ENCODE results near the gene HIPK1. TPM values are rescaled to one million over a fixed set of nuclear protein-coding genes. Genes with fewer than 3 reads are reported as not detected.

Gene HIPK1
- total RNA-seq, 2 experiments from 2014 or later = 42.2 to 50.3 TPM

- CTCF ChIA-PET = interaction anchor here (0.6 to 1.5 kb wide), 2 partner anchors 16 to 235 kb away, joined by 3 read pairs; no protein-coding TSS in a partner anchor
- intact Hi-C loops (cut with DNase I, micrococcal nuclease) = no loop called here
- POLR2A ChIA-PET = no interaction called here
- Mint-ChIP-seq H3K36me3 (ENCODE audit: low read depth) (no peaks in the 10 kb centered on the region), H3K4me3 (no peak overlapping the region), H3K4me1 (peaks cover 19% of the 10 kb centered on the region), H3K27ac (no peak overlapping the region), H3K27me3 (no peaks in the 10 kb centered on the region), H3K9me3 (ENCODE audit: low read depth) (no peaks in the 10 kb centered on the region)
- ATAC-seq = no peak
- no peak for DNase-seq
Measured at GRCh38 chr1:113981962-113982931, 53.1 kb downstream of the HIPK1 start.

- DNase-seq (no peak), ATAC-seq (no peak)
- Mint-ChIP-seq H3K4me1 (peaks cover 15% of the 10 kb centered on the region), H3K9me3 (ENCODE audit: low read depth) (no peaks in the 10 kb centered on the region), H3K27me3 (no peaks in the 10 kb centered on the region), H3K36me3 (ENCODE audit: low read depth) (no peaks in the 10 kb centered on the region), H3K4me3 (no peak overlapping the region), H3K27ac (no peak overlapping the region)
- POLR2A ChIA-PET = no interaction called here
- CTCF ChIA-PET = no interaction called here
- intact Hi-C loops (cut with DNase I, micrococcal nuclease) = no loop called here
Measured at GRCh38 chr1:113982949-113983348, 53.8 kb downstream of the HIPK1 start.

- Mint-ChIP-seq H3K4me1 (peaks cover 10% of the 10 kb centered on the region), H3K27me3 (no peaks in the 10 kb centered on the region), H3K9me3 (ENCODE audit: low read depth) (no peaks in the 10 kb centered on the region), H3K4me3 (no peak overlapping the region), H3K27ac (no peak overlapping the region), H3K36me3 (ENCODE audit: low read depth) (no peaks in the 10 kb centered on the region)
- intact Hi-C loops (cut with DNase I, micrococcal nuclease) = no loop called here
- POLR2A ChIA-PET = interaction anchor here (0.6 kb wide), 1 partner anchor 11 kb away, joined by 3 read pairs; no protein-coding TSS in a partner anchor
- CTCF ChIA-PET = no interaction called here
- ATAC-seq (no peak), DNase-seq (no peak)
Measured at GRCh38 chr1:113983391-113983790, 54.3 kb downstream of the HIPK1 start.

- ChIA-PET POLR2A (interaction anchor here (0.6 kb wide), 1 partner anchor 12 kb away, joined by 3 read pairs; no protein-coding TSS in a partner anchor), CTCF (interaction anchor here (0.6 to 1.1 kb wide), 3 partner anchors 244 to 1178 kb away, joined by 3 to 4 read pairs (median 3); no protein-coding TSS in a partner anchor)
- Mint-ChIP-seq H3K4me3 (no peak overlapping the region), H3K9me3 (ENCODE audit: low read depth) (no peaks in the 10 kb centered on the region), H3K27me3 (no peaks in the 10 kb centered on the region), H3K27ac (no peak overlapping the region), H3K36me3 (ENCODE audit: low read depth) (no peaks in the 10 kb centered on the region), H3K4me1 (peaks cover 6% of the 10 kb centered on the region)
- ATAC-seq (no peak), DNase-seq (no peak)
- intact Hi-C loops (cut with DNase I, micrococcal nuclease) = no loop called here
Measured at GRCh38 chr1:113983826-113984225, 54.7 kb downstream of the HIPK1 start.

- ATAC-seq (no peak), DNase-seq (no peak)
- Mint-ChIP-seq H3K27ac (no peak overlapping the region), H3K4me1 (peaks cover 2% of the 10 kb centered on the region), H3K36me3 (ENCODE audit: low read depth) (no peaks in the 10 kb centered on the region), H3K9me3 (ENCODE audit: low read depth) (no peaks in the 10 kb centered on the region), H3K27me3 (no peaks in the 10 kb centered on the region), H3K4me3 (no peak overlapping the region)
- POLR2A ChIA-PET = no interaction called here
- intact Hi-C loops (cut with DNase I, micrococcal nuclease) = no loop called here
- CTCF ChIA-PET = interaction anchor here (0.8 to 1.6 kb wide), 5 partner anchors 9 to 361 kb away, joined by 3 to 4 read pairs (median 3); no protein-coding TSS in a partner anchor
Measured at GRCh38 chr1:113984710-113985109, 55.6 kb downstream of the HIPK1 start.

- Mint-ChIP-seq H3K27me3 (peaks cover 2% of the 10 kb centered on the region), H3K4me1 (peaks cover 2% of the 10 kb centered on the region), H3K36me3 (ENCODE audit: low read depth) (no peaks in the 10 kb centered on the region), H3K27ac (no peak overlapping the region), H3K4me3 (no peak overlapping the region), H3K9me3 (ENCODE audit: low read depth) (no peaks in the 10 kb centered on the region)
- ChIA-PET POLR2A (no interaction called here), CTCF (interaction anchor here (1.0 kb wide), 1 partner anchor 10 kb away, joined by 3 read pairs; no protein-coding TSS in a partner anchor)
- DNase-seq (no peak), ATAC-seq (no peak)
- intact Hi-C loops (cut with DNase I, micrococcal nuclease) = no loop called here
Measured at GRCh38 chr1:113986802-113987201, 57.7 kb downstream of the HIPK1 start.

GRCh38 chr1:113987259-113987658 lies 58.1 kb downstream of the HIPK1 start:
- CTCF ChIA-PET = interaction anchor here (1.0 kb wide), 1 partner anchor 11 kb away, joined by 3 read pairs; no protein-coding TSS in a partner anchor
- no peak for DNase-seq
- H3K27ac Mint-ChIP-seq = no peak overlapping the region
- H3K4me3 Mint-ChIP-seq = no peak overlapping the region
- H3K27me3 Mint-ChIP-seq = peaks cover 2% of the 10 kb centered on the region
- no peaks in the 10 kb centered on the region for H3K36me3 Mint-ChIP-seq (ENCODE audit: low read depth)
- ATAC-seq = no peak
- H3K4me1 Mint-ChIP-seq = peaks cover 2% of the 10 kb centered on the region
- POLR2A ChIA-PET = no interaction called here
- intact Hi-C loops (cut with DNase I, micrococcal nuclease) = no loop called here
- H3K9me3 Mint-ChIP-seq (ENCODE audit: low read depth) = no peaks in the 10 kb centered on the region

GRCh38 chr1:113990530-113990929 lies 61.4 kb downstream of the HIPK1 start:
- intact Hi-C loops (cut with DNase I, micrococcal nuclease) = no loop called here
- Mint-ChIP-seq H3K4me3 (no peak overlapping the region), H3K36me3 (ENCODE audit: low read depth) (peaks cover 9% of the 10 kb centered on the region), H3K27me3 (peaks cover 3% of the 10 kb centered on the region), H3K27ac (no peak overlapping the region), H3K4me1 (no peaks in the 10 kb centered on the region), H3K9me3 (ENCODE audit: low read depth) (peaks cover 12% of the 10 kb centered on the region)
- CTCF ChIA-PET = interaction anchor here (0.8 to 1.7 kb wide), 3 partner anchors 8 to 292 kb away, joined by 3 to 5 read pairs (median 4); partner anchors contain the start of gene OLFML3
- ATAC-seq (no peak), DNase-seq (no peak)
- POLR2A ChIA-PET = no interaction called here

GRCh38 chr1:113990961-113991360 lies 61.8 kb downstream of the HIPK1 start:
- H3K36me3 Mint-ChIP-seq (ENCODE audit: low read depth) = peaks cover 10% of the 10 kb centered on the region
- H3K27ac Mint-ChIP-seq = no peak overlapping the region
- no peak for ATAC-seq
- H3K27me3 Mint-ChIP-seq = peaks cover 4% of the 10 kb centered on the region
- peaks cover 13% of the 10 kb centered on the region for H3K9me3 Mint-ChIP-seq (ENCODE audit: low read depth)
- no peak for DNase-seq
- H3K4me1 Mint-ChIP-seq = no peaks in the 10 kb centered on the region
- intact Hi-C loops (cut with DNase I, micrococcal nuclease) = no loop called here
- no peak overlapping the region for H3K4me3 Mint-ChIP-seq
- ChIA-PET CTCF (interaction anchor here (1.4 to 1.7 kb wide), 2 partner anchors 12 to 292 kb away, joined by 3 to 5 read pairs; partner anchors contain the start of gene OLFML3), POLR2A (no interaction called here)

GRCh38 chr1:113991467-113991997 lies 62.4 kb downstream of the HIPK1 start:
- no peak for DNase-seq
- ChIA-PET POLR2A (no interaction called here), CTCF (interaction anchor here (1.4 kb wide), 1 partner anchor 291 kb away, joined by 3 read pairs; no protein-coding TSS in a partner anchor)
- Mint-ChIP-seq H3K27me3 (peaks cover 4% of the 10 kb centered on the region), H3K9me3 (ENCODE audit: low read depth) (peaks cover 13% of the 10 kb centered on the region), H3K4me1 (no peaks in the 10 kb centered on the region), H3K27ac (no peak overlapping the region), H3K36me3 (ENCODE audit: low read depth) (peaks cover 10% of the 10 kb centered on the region), H3K4me3 (no peak overlapping the region)
- no peak for ATAC-seq
- intact Hi-C loops (cut with DNase I, micrococcal nuclease) = no loop called here

- ChIA-PET CTCF (interaction anchor here (0.8 kb wide), 1 partner anchor 290 kb away, joined by 5 read pairs; no protein-coding TSS in a partner anchor), POLR2A (no interaction called here)
- no peak for DNase-seq
- Mint-ChIP-seq H3K4me1 (no peaks in the 10 kb centered on the region), H3K36me3 (ENCODE audit: low read depth) (peaks cover 10% of the 10 kb centered on the region), H3K27me3 (peaks cover 4% of the 10 kb centered on the region), H3K27ac (no peak overlapping the region), H3K4me3 (no peak overlapping the region), H3K9me3 (ENCODE audit: low read depth) (peaks cover 13% of the 10 kb centered on the region)
- ATAC-seq = no peak
- intact Hi-C loops (cut with DNase I, micrococcal nuclease) = no loop called here
Measured at GRCh38 chr1:113993072-113993471, 63.9 kb downstream of the HIPK1 start.

All from activated CD4-positive, alpha-beta T cell treated with anti-CD3 and anti-CD28 coated beads for 36 hours (primary cell).